Activated naive CD8-positive, alpha-beta T cell (primary cell): ENCODE data around the gene PGLYRP2.
A peak's percentile ranks its signal among the peaks of the same experiment; 100 is the strongest.
"Not testable (repeated sequence)": the region's sequence is repeated elsewhere in the genome, so short reads cannot be mapped to it uniquely, and the experiment has no call there.

Experiments
- H3K27ac Mint-ChIP-seq: one replicate; pipeline ENCODE4 v1.8.0; 2021; ENCODE audit warnings: mixed read lengths
- H3K27me3 Mint-ChIP-seq: one replicate; pipeline ENCODE4 v1.8.0; 2021; ENCODE audit warnings: mixed read lengths
- H3K36me3 Mint-ChIP-seq: one replicate; pipeline ENCODE4 v1.8.0; 2021; ENCODE audit warnings: mixed read lengths
- H3K4me1 Mint-ChIP-seq: one replicate; pipeline ENCODE4 v1.8.0; 2021; ENCODE audit warnings: low read depth, mixed read lengths
- H3K4me3 Mint-ChIP-seq: one replicate; pipeline ENCODE4 v1.8.0; 2021; ENCODE audit warnings: mild to moderate bottlenecking, mixed read lengths
- H3K9me3 Mint-ChIP-seq: one replicate; pipeline ENCODE4 v1.8.0; 2021; ENCODE audit warnings: low read depth, mixed read lengths

PGLYRP2 gene

GRCh38 chr19:15479391-15480345 lies at the start of gene PGLYRP2:
Gene PGLYRP2 (minus strand): TSS chr19:15479501. CDS start chr19:15479371, 130 bp downstream.
- Mint-ChIP-seq H3K4me3 (peak within 1 kb of the TSS; percentile 48), H3K4me1 (peaks cover 40% of the 10 kb centered on the region), H3K27ac (no peak within 1 kb of the TSS), H3K9me3 (no peaks in the 10 kb centered on the region), H3K27me3 (no peaks in the 10 kb centered on the region), H3K36me3 (no peaks in the 10 kb centered on the region)

GRCh38 chr19:15527705-15528104 lies 48.4 kb upstream of the PGLYRP2 start:
- Mint-ChIP-seq H3K36me3 (peaks cover 4% of the 10 kb centered on the region), H3K27me3 (no peaks in the 10 kb centered on the region), H3K4me1 (peaks cover 7% of the 10 kb centered on the region), H3K9me3 (no peaks in the 10 kb centered on the region), H3K4me3 (no peak overlapping the region), H3K27ac (no peak overlapping the region)

- no peaks in the 10 kb centered on the region for H3K27me3 Mint-ChIP-seq
- peaks cover 1% of the 10 kb centered on the region for H3K4me1 Mint-ChIP-seq
- H3K36me3 Mint-ChIP-seq, result peaks cover 4% of the 10 kb centered on the region
- no peak overlapping the region for H3K4me3 Mint-ChIP-seq
- no peaks in the 10 kb centered on the region for H3K9me3 Mint-ChIP-seq
- H3K27ac Mint-ChIP-seq, result no peak overlapping the region
Observed at GRCh38 chr19:15526408-15526807, 47.1 kb upstream of the PGLYRP2 start.

GRCh38 chr19:15525291-15525690 lies 46.0 kb upstream of the PGLYRP2 start:
- Mint-ChIP-seq H3K4me1 (peaks cover 1% of the 10 kb centered on the region), H3K36me3 (peaks cover 2% of the 10 kb centered on the region), H3K27me3 (no peaks in the 10 kb centered on the region), H3K27ac (no peak overlapping the region), H3K9me3 (no peaks in the 10 kb centered on the region), H3K4me3 (no peak overlapping the region)

- peaks cover 1% of the 10 kb centered on the region for H3K4me1 Mint-ChIP-seq
- H3K4me3 Mint-ChIP-seq, result no peak overlapping the region
- H3K27me3 Mint-ChIP-seq, result no peaks in the 10 kb centered on the region
- peaks cover 2% of the 10 kb centered on the region for H3K36me3 Mint-ChIP-seq
- no peaks in the 10 kb centered on the region for H3K9me3 Mint-ChIP-seq
- no peak overlapping the region for H3K27ac Mint-ChIP-seq
Observed at GRCh38 chr19:15524781-15525180, 45.5 kb upstream of the PGLYRP2 start.

GRCh38 chr19:15519433-15519976 lies 40.2 kb upstream of the PGLYRP2 start:
- Mint-ChIP-seq H3K4me1 (peaks cover 19% of the 10 kb centered on the region), H3K36me3 (peaks cover 7% of the 10 kb centered on the region), H3K27ac (no peak overlapping the region), H3K9me3 (peaks cover 4% of the 10 kb centered on the region), H3K27me3 (no peaks in the 10 kb centered on the region), H3K4me3 (no peak overlapping the region)

GRCh38 chr19:15517778-15518177 lies 38.5 kb upstream of the PGLYRP2 start:
- H3K4me3 Mint-ChIP-seq, result no peak overlapping the region
- peaks cover 4% of the 10 kb centered on the region for H3K9me3 Mint-ChIP-seq
- peaks cover 7% of the 10 kb centered on the region for H3K36me3 Mint-ChIP-seq
- H3K27ac Mint-ChIP-seq, result no peak overlapping the region
- H3K4me1 Mint-ChIP-seq, result peaks cover 29% of the 10 kb centered on the region
- H3K27me3 Mint-ChIP-seq, result no peaks in the 10 kb centered on the region

- Mint-ChIP-seq H3K4me1 (peaks cover 29% of the 10 kb centered on the region), H3K27ac (peak overlapping the region; percentile 73), H3K36me3 (peaks cover 7% of the 10 kb centered on the region), H3K9me3 (peaks cover 4% of the 10 kb centered on the region), H3K4me3 (no peak overlapping the region), H3K27me3 (no peaks in the 10 kb centered on the region)
Observed at GRCh38 chr19:15516363-15516762, 37.1 kb upstream of the PGLYRP2 start.

- not testable (repeated sequence) for H3K9me3 Mint-ChIP-seq, H3K36me3 Mint-ChIP-seq, H3K27me3 Mint-ChIP-seq
- peak overlapping the region; percentile 97 for H3K27ac Mint-ChIP-seq
- H3K4me1 Mint-ChIP-seq, result peaks cover 34% of the 10 kb centered on the region
- H3K4me3 Mint-ChIP-seq, result peak overlapping the region; percentile 82
Observed at GRCh38 chr19:15515227-15515625, 35.9 kb upstream of the PGLYRP2 start.

- peaks cover 4% of the 10 kb centered on the region for H3K9me3 Mint-ChIP-seq
- H3K36me3 Mint-ChIP-seq, result peaks cover 4% of the 10 kb centered on the region
- no peak overlapping the region for H3K27ac Mint-ChIP-seq
- no peaks in the 10 kb centered on the region for H3K27me3 Mint-ChIP-seq
- H3K4me3 Mint-ChIP-seq, result no peak overlapping the region
- H3K4me1 Mint-ChIP-seq, result peaks cover 47% of the 10 kb centered on the region
Observed at GRCh38 chr19:15511671-15512424, 32.5 kb upstream of the PGLYRP2 start.

- H3K27me3 Mint-ChIP-seq, result no peaks in the 10 kb centered on the region
Observed at GRCh38 chr19:15508035-15508710, 28.9 kb upstream of the PGLYRP2 start, which contains the start of gene CYP4F22. Gene CYP4F22 (plus strand): TSS chr19:15508525. CDS start chr19:15525337, 16,812 bp downstream.

GRCh38 chr19:15507068-15508034 lies 28.1 kb upstream of the PGLYRP2 start:
- H3K36me3 Mint-ChIP-seq, result no peaks in the 10 kb centered on the region
- H3K27me3 Mint-ChIP-seq, result no peaks in the 10 kb centered on the region
- peaks cover 26% of the 10 kb centered on the region for H3K4me1 Mint-ChIP-seq
- H3K4me3 Mint-ChIP-seq, result peak overlapping the region; percentile 85
- H3K27ac Mint-ChIP-seq, result no peak overlapping the region
- H3K9me3 Mint-ChIP-seq, result no peaks in the 10 kb centered on the region

More at GRCh38 chr19:15508035-15508710, 28.9 kb upstream of the PGLYRP2 start, which contains the start of gene CYP4F22:
- Mint-ChIP-seq H3K4me1 (peaks cover 26% of the 10 kb centered on the region), H3K36me3 (no peaks in the 10 kb centered on the region), H3K27ac (no peak within 1 kb of the TSS), H3K9me3 (no peaks in the 10 kb centered on the region), H3K4me3 (peak within 1 kb of the TSS; percentile 85)

GRCh38 chr19:15506074-15506571 lies 26.8 kb upstream of the PGLYRP2 start:
- H3K27me3 Mint-ChIP-seq, result no peaks in the 10 kb centered on the region
- H3K9me3 Mint-ChIP-seq, result no peaks in the 10 kb centered on the region
- H3K36me3 Mint-ChIP-seq, result no peaks in the 10 kb centered on the region
- no peak overlapping the region for H3K4me3 Mint-ChIP-seq
- H3K27ac Mint-ChIP-seq, result no peak overlapping the region
- H3K4me1 Mint-ChIP-seq, result peaks cover 29% of the 10 kb centered on the region
